ENCODE results near the gene DXO.

- TF ChIP-seq CTCF (IDR thresholded peaks at IDR 0.05) (no peak), POLR2A (IDR thresholded peaks at IDR 0.05) (no peak)
Measured at GRCh38 chr6:31947864-31948263, 24.1 kb downstream of the DXO start.

Measured in body of pancreas (tissue), 4 donors.